AG10803 (cell line): ENCODE data around the gene ECSIT.
A peak's percentile ranks its signal among the peaks of the same experiment; 100 is the strongest.

Source experiments
- DNase-seq: peaks from one replicate; pipeline ENCODE4 v3.0.0; 2010; ENCODE audit warnings: low read depth
- H3K4me3 ChIP-seq: 2 replicates; pipeline ENCODE4 v1.5.1; 2011; ENCODE audit warnings: mild to moderate bottlenecking, low read length, control low read depth
- CTCF ChIP-seq: conservative IDR thresholded peaks from 2 replicates; pipeline ENCODE4 v1.5.1; 2011; ENCODE audit warnings: mild to moderate bottlenecking, low read length, control low read depth, inconsistent platforms

ECSIT gene

GRCh38 chr19:11555246-11555645, 26.3 kb upstream of the ECSIT start:
- H3K4me3 ChIP-seq = no peak overlapping the region
- no peak for DNase-seq
- no peak for TF ChIP-seq CTCF

GRCh38 chr19:11554160-11554559, 25.2 kb upstream of the ECSIT start:
- TF ChIP-seq CTCF = no peak
- no peak overlapping the region for H3K4me3 ChIP-seq
- DNase-seq = no peak

- TF ChIP-seq CTCF = no peak
- no peak overlapping the region for H3K4me3 ChIP-seq
- no peak for DNase-seq
Measured at GRCh38 chr19:11552666-11553372, 23.9 kb upstream of the ECSIT start.

DNA sequence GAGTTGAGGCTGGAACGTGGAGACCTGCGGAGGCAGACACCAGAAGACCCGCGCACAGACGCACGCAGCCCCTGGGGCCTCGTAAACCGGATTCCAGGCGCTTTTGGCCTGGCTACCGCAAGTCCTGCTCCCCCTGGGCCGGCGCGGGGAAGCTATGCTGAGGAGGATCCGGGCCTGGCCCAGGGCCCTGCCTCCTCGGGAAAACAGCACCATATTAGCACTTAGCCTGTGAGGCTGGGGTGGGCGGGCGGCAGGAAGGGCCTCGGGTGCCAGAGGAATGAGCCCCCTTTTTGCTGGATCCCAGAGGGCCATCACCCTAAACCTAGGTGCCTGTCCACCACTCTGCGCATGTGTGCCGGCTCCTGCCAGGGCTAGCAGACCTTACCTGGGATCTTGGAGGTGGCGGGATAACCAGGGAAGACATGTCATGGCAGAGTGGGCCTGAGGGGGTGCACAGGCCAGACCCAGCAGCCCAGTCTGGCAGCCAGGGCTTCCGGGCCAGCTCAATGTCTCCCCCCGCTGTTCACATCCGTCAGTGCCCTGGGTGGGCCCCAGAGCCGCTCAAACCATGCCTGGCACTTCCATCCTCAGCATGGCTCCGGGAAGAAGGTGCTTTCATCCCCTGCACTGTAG, 22.8 kb upstream of the ECSIT start:
- H3K4me3 ChIP-seq = no peak overlapping the region
- DNase-seq = no peak
- TF ChIP-seq CTCF = peak; percentile 36

GRCh38 chr19:11550265-11550664, 21.3 kb upstream of the ECSIT start:
- DNase-seq = no peak
- no peak overlapping the region for H3K4me3 ChIP-seq
- TF ChIP-seq CTCF = no peak

DNA sequence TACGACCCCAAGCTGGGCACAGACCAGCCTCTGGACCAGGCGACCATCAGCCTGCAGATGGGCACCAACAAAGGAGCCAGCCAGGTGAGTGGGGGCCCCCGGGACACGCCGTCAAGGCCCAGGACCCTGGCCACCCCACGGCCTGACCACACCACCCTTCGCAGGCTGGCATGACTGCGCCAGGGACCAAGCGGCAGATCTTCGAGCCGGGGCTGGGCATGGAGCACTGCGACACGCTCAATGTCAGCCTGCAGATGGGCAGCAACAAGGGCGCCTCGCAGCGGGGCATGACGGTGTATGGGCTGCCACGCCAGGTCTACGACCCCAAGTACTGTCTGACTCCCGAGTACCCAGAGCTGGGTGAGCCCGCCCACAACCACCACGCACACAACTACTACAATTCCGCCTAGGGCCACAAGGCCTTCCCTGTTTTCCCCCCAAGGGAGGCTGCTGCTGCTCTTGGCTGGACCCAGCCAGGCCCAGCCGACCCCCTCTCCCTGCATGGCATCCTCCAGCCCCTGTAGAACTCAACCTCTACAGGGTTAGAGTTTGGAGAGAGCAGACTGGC, 20.5 kb upstream of the ECSIT start:
- DNase-seq = no peak
- TF ChIP-seq CTCF = no peak
- H3K4me3 ChIP-seq = no peak overlapping the region
